HG03039 (cell line): ENCODE measurements around the gene CCDC15.
A peak's percentile ranks its signal among the peaks of the same experiment; 100 is the strongest.

Experiments used
- ATAC-seq: cut with Tn5 transposase; IDR thresholded peaks from one replicate; pipeline ENCODE4 v1.9.1; 2021; ENCODE audit warnings: mild to moderate bottlenecking, moderate library complexity; ENCODE audit not compliant: unreplicated experiment

The CCDC15 gene

GRCh38 chr11:124953753-124954589 is at the start of gene CCDC15:
CCDC15 (plus strand) TSS chr11:124954202; CDS start chr11:124954733, 531 bp downstream.
- peak; percentile 99 for ATAC-seq

DNA sequence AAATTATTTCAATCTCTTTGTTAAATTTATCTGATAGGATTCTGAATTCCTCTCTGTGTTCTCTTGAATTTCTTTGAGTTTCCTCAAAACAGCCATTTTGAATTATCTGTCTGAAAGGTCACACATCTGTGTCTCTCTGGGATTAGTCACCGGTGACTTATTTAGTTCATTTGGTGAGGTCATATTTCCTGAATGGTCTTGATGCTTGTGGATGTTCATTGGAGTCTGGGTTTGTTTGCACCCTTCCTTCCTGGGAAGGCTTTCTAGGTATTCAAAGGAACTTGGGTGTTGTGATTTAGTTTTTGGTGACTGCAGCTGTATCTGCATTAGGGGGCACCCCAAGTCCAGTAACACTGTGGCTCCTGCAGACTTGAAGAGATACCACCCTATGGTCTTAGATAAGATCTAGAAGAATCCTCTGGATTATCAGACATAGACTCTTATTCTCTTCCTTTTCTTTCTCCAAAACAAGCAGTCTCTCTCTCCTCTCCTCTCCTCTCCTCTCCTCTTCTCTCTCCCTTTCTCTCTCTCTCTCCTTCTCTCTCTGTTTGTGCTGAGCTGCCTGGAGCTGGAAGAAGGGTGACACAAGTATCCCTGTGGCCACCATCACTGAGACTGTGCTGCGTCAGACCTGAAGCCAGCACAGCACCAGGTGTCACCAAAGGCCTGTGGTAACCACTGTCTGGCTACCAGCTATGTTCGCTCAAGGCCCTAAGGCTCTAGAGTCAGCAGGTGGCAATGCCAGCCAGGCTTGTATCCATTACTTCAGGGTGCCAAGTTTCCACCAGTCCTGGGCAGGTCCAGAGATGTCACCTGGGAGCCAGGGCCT is 38.2 kb upstream of the CCDC15 start:
- ATAC-seq: no peak

DNA sequence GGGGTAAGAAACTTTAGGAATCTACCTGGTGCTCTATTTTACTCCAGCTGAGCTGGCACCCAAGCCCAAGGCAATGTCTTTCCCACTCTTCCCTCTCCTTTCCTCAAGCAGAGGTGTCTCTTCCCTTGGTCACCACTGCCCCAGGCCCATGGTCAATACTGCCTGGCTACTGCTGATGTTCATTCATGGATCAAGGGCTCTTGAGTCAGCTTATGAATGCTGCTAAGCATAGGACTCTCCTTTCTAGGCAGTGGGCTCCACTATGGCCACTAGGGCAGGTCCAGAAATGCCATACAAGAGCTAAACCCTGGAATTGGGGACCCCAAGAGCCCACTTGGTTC is 37.7 kb upstream of the CCDC15 start:
- no peak for ATAC-seq

DNA sequence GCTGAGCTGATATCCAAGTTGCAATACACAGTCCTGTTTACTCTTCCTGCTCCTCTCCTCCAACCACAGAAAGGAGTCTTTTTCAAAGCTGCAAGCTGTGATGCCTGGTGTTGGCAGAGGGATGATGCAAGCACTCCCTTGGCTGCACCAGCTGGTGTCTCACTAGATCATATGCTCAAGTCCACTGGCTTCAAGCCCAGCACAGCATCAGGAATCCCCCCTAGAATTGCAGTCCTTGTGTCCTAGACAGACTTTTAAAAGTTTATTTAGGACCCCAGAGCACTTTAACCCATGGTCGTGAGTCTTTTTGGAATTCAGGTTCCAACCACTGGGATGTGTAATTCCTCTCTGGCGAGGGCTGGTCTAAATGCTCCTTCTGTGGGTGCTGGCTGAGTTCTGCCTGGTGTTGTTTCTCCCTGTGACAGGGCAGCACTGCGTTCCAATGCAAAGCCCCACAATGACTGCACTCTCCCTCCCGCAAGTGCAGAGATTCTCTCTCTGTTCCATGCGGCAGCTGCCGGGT is 36.8 kb upstream of the CCDC15 start:
- no peak for ATAC-seq

DNA sequence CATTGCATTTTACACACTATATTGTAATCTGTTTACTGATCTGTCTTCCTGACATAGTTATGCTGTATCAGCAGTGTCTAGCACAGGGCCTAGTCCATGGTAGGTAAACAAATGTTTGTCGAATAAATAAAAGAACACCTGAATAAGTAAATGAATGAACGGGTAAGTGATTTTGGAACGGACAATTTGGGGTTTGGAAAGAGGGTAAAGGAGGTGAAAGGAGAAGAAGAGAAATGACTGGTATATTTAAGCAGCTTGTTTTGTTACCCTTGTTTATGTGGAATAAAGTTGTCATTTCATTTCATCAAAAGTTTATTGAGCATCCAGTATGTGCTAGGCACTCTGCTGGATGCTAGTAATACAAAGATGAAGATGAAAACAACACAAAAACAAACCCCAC is 35.1 kb upstream of the CCDC15 start, which contains the start of gene HEPN1:
HEPN1 (plus strand) TSS at position 301 of the 400 bp plus-strand sequence.
- ATAC-seq: no peak

DNA sequence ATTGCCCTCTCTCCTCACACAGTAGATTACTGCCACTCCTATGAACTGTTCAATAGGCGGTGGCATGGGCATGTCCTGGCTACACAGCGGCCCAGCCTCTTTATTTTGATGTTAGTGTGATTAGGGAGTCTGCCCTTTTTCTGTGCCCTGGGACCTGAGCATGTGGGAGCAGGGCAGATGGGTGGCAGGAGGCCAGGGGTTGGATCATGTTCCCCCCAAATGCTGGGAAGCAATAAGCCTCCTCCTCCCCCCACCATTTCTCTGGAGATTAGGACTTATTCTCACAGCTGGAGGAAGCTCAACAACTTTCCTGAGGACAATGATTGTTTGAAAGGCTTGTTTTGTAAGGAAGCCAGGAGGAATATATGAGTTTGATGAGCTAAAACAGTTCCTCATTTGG is 34.1 kb upstream of the CCDC15 start:
- no peak for ATAC-seq

DNA sequence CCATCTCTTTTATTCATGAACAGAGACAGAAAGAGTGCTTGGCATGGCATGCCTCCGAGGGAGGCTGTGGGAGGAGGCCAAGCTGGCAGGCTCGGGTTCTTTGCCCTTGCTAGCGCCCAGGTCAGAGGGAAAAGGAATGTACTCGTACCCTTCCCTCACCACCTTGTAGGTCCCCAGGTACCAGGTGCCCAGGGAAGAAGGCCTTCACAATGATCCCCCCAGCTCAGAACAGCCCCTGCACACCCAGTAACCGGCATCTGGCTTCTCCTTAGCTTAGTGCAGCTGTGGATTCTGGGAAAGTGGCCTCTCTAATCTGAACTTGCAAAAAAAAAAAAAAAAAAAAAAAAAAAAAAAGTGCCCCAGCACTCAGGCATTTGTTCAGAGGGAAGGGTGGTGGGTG is 33.6 kb upstream of the CCDC15 start:
- no peak for ATAC-seq

- ATAC-seq: no peak
Observed at GRCh38 chr11:124920870-124921609, 33.0 kb upstream of the CCDC15 start.

- ATAC-seq: no peak
Observed at GRCh38 chr11:124922831-124923230, 31.2 kb upstream of the CCDC15 start.

DNA sequence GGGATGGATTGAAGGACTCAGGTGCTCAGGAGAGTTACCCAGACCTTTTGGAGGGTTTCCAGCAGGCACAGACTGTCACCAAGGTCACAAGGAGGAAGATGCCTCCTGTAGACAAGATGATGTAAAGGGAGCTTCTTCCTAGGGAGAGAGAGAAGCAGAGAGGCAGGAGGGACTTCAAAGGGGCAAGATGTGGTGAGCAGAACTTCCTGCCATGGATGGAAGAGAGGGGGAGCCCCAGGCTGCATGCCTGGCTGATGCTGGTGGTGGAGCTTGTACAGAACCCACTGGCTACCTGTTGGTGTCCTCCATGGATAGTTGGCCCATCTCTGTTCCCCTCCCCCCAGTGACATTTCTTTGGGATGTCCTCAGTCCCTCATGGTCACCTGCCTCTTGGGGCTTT is 30.7 kb upstream of the CCDC15 start:
- ATAC-seq: no peak

DNA sequence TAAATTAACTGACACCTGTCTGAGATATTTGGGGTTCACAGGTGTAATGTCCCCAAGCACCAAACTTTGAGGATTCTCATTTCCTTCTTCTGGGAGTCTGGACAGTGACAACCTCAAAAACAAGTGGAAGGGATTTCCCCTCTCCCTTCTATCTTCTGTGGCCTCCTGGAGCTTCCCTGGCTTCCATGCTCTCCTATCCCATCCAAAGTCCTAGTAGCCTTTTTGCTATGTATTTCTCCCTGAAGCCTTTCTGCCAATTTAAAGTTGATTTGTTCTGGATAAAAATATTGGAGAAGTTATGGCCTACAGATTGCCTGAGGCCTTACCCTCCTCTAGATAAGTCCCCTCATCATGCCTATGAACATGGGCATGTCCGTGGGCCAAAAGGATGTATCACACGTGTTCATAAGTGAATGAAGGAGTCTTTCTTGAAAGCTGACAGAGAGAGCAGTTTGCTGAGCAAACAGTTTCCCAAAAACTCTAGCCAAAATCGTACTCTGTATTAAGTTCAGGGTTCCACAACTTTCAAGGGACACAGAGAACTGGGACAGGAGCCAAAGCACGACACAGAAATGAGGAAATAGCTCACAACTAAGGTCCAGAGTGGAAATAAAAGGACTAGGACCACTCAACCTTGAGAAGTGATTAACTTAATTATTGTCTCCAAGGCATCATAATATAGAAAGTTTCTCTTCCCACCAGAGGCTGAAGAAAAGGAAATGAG is 24.9 kb upstream of the CCDC15 start:
- ATAC-seq: no peak

DNA sequence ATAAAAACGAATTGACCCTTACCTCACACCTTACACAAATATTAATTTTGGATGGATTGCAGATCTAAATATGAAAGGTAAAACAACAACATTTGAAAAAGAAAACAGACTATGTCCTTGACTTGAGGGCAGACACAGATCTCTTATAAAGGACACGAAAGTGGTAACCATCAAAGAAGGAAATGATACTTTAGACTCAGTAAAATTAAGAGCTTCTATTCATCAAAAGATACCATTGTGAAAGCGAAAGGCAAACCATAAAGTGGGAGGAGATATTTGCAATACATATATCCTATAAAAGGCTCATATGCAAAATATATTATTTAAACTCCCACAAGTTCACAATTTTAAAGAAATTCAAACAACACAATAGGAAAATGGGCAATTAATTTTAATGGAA is 23.2 kb upstream of the CCDC15 start:
- peak; percentile 64 for ATAC-seq

DNA sequence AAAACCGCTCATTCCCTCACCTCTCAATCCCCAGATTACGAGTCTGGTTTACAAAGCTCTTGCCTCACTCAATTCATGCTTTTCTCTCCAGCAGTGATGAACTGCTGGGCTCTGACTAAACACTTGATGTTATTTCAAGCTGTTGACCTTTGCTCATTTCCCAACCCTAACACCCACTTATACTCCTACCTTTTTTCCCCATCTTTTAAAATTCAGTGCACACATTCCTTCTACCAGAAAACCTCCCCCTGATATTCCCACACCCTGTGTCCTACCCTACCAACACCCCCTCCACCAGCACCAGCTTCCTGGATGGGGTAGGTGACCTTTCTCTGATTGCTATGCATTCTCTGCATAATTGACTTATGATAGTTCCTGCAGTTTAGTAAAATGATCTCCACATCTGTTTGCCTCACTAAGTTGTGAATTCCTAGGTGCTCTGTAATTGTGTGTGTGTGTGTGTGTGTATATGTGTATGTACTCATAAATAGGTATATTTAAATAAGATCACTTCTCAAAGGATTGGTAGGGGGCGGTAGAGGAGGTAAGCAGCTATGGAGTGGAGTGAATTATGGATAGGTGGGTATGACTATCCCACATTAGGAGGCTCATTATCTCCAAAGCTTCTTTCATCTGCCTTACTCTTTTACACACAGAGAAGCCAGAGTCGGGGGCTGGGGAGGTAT is 19.0 kb upstream of the CCDC15 start:
- ATAC-seq: no peak

DNA sequence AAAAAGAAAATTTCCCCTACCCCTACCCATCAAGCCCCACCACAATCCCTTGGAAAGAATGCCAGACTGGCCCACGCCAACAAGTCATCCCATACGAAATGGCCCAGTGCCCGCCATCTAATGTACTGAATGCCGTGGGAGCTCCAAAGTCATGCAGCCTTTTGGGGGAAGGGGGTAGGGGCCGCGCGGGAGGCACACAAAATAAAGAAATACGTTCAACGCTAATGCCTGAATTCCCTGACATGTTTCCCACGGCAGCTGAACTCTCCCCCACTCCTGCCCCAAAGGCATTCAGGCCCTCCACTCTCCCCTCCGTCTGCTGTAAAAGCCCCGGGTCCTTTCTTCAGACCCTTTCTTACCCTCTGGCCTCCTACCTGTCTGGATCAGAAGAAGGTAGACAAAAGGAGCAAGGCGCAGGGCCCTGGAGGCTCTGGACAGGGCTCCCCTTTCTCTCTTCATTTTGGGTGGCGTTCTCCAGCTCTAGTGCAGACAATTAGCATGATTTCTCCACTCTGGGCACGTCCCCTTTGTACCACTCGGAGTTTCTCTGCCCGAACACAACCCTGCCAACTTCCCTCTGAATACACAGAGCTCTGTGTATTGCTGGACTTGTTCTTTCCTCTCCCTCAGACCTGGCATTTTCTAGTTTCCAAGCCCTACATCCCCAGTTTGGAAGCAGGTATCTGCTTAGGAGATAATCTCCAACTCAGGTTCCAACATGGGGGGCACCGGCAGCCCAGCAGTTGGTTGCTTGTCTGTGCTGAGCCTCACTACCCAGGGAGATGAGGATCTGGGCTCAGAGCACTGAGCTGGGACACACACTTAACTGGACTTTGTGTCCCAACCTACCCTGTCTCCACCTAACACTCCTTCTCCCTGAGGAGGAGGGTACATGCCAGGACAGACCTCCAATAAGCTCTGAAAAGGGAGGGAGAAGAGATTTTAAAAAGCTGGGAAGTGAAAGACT is 18.2 kb upstream of the CCDC15 start, which contains the start of gene HEPACAM:
HEPACAM (minus strand) TSS at position 500 of the 967 bp plus-strand sequence; CDS start at position 459, 41 bp downstream.
- ATAC-seq: no peak

- ATAC-seq: no peak
Observed at GRCh38 chr11:124937336-124937935, 16.6 kb upstream of the CCDC15 start.

GRCh38 chr11:124938206-124938765 is 15.7 kb upstream of the CCDC15 start:
- no peak for ATAC-seq

GRCh38 chr11:124938970-124939369 is 15.0 kb upstream of the CCDC15 start:
- ATAC-seq: no peak

DNA sequence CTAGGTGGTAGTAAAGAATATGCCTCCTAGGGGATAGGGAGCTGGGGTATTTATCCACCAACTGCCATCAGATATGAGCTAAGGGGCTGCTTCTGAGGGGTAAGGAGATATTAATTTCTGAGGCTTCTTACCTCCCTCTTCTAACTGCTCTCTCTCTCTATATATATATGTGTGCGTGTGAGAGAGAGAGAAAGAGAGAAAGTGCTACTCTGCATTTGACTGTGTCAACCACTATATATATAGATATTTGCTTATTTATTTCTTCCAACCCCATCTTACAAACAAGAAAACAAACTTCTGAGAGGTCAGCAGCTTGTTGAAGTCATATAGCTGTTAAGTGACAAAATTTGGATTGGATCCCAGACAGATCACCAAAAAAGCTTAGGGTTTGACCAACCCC is 12.3 kb upstream of the CCDC15 start:
- no peak for ATAC-seq
